Measurements from ENCODE around the gene HPS1. TPM values are rescaled to one million over a fixed set of nuclear protein-coding genes. Genes with fewer than 3 reads are reported as not detected.

HPS1 gene
- total RNA-seq, 1 donor from 2014 or later, result 16.0 TPM

DNA sequence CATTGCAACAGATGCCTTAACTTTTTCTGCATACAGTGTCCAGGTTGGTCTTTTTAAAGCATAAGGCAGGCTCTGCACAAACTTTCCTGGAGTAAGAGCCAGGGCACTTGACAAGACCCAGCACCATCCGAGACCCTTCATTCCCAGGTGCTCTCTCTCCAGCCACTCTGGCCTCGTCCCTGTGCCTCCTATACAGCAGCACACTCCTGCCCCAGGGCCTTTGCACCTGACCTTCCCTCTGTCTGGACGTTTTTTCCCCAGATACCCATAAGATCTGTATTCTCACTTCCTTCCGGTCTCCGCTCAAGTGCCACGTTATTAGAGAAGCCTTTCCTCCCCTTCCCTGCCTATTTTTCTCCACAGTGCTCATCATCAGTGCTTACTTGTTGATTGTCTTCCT is 57.3 kb downstream of the HPS1 start:
- no peaks in the 10 kb centered on the region for H3K79me2 ChIP-seq (ENCODE audit: low read depth)
- DNase-seq (ENCODE audit: low spot score), result no peak
- no peak overlapping the region for H3K9ac ChIP-seq
- Mint-ChIP-seq H3K36me3 (no peaks in the 10 kb centered on the region), H3K4me1 (peaks cover 3% of the 10 kb centered on the region), H3K27ac (no peak overlapping the region), H3K27me3 (ENCODE audit: insufficient read depth, low read depth) (peaks cover 5% of the 10 kb centered on the region), H3K9me3 (no peaks in the 10 kb centered on the region), H3K4me3 (no peak overlapping the region)
- H3K9me3 ChIP-seq (ENCODE audit: low read depth), result no peaks in the 10 kb centered on the region
- H3K4me1 ChIP-seq, result no peaks in the 10 kb centered on the region
- H3K4me2 ChIP-seq, result no peak overlapping the region
- no peak overlapping the region for H3K4me3 ChIP-seq
- no peak overlapping the region for H2AFZ ChIP-seq (replicated peaks)
- TF ChIP-seq EZH2phosphoT487 (IDR thresholded peaks at IDR 0.05), result no peak
- TF ChIP-seq EZH2 (IDR thresholded peaks at IDR 0.05), result no peak
- TF ChIP-seq, protein P1, sequence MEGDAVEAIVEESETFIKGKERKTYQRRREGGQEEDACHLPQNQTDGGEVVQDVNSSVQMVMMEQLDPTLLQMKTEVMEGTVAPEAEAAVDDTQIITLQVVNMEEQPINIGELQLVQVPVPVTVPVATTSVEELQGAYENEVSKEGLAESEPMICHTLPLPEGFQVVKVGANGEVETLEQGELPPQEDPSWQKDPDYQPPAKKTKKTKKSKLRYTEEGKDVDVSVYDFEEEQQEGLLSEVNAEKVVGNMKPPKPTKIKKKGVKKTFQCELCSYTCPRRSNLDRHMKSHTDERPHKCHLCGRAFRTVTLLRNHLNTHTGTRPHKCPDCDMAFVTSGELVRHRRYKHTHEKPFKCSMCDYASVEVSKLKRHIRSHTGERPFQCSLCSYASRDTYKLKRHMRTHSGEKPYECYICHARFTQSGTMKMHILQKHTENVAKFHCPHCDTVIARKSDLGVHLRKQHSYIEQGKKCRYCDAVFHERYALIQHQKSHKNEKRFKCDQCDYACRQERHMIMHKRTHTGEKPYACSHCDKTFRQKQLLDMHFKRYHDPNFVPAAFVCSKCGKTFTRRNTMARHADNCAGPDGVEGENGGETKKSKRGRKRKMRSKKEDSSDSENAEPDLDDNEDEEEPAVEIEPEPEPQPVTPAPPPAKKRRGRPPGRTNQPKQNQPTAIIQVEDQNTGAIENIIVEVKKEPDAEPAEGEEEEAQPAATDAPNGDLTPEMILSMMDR (IDR thresholded peaks at IDR 0.05), result no peak
- no peak overlapping the region for H3K27ac ChIP-seq
- H3K36me3 ChIP-seq, result no peaks in the 10 kb centered on the region
- no peaks in the 10 kb centered on the region for H3K27me3 ChIP-seq
- no peaks in the 10 kb centered on the region for H4K20me1 ChIP-seq (ENCODE audit: low read depth)
- H3F3A ChIP-seq (ENCODE audit: low read depth), result no peaks in the 10 kb centered on the region

DNA sequence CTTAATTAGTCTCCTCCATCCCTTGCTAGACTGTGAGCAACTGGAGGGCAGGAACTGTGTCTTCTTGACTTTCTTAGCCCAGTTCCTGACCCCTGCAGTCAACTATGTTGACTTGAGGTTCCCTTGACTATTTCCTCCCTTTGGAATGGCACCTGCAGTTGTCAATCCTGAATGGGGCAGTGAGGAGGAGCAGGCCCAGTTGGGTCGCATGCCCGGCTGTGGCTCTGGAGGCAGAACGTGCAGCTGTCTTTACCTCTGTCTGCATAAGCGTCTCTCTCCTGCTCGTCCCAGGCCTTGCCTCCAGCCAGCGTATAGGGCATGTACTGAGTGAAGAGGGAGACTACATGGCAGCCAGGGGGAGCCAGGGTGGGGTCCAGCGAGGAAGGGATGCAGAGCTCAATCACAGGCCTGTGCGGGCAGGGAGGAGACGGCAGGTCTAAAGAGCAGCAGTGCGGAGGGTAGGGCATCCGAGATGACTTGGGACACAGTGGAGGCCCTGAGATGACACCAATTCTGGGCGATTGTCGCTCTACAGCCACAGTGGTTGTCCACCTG is 58.6 kb downstream of the HPS1 start:
- H3K27me3 Mint-ChIP-seq (ENCODE audit: insufficient read depth, low read depth), result peaks cover 3% of the 10 kb centered on the region
- no peak overlapping the region for H3K27ac ChIP-seq
- H2AFZ ChIP-seq (replicated peaks), result no peak overlapping the region
- peak; percentile 16 for DNase-seq (ENCODE audit: low spot score)
- TF ChIP-seq, protein P1 (IDR thresholded peaks at IDR 0.05), result peak; percentile 8
- TF ChIP-seq EZH2 (IDR thresholded peaks at IDR 0.05), result no peak
- H3K9me3 ChIP-seq (ENCODE audit: low read depth), result no peaks in the 10 kb centered on the region
- no peaks in the 10 kb centered on the region for H3K4me1 Mint-ChIP-seq
- H3K4me1 ChIP-seq, result no peaks in the 10 kb centered on the region
- H3K4me2 ChIP-seq, result no peak overlapping the region
- no peak overlapping the region for H3K27ac Mint-ChIP-seq
- H3K27me3 ChIP-seq, result no peaks in the 10 kb centered on the region
- no peaks in the 10 kb centered on the region for H3K9me3 Mint-ChIP-seq
- no peak overlapping the region for H3K4me3 ChIP-seq
- H3K4me3 Mint-ChIP-seq, result no peak overlapping the region
- H4K20me1 ChIP-seq (ENCODE audit: low read depth), result no peaks in the 10 kb centered on the region
- no peaks in the 10 kb centered on the region for H3K79me2 ChIP-seq (ENCODE audit: low read depth)
- H3K9ac ChIP-seq, result no peak overlapping the region
- H3K36me3 ChIP-seq, result no peaks in the 10 kb centered on the region
- no peaks in the 10 kb centered on the region for H3K36me3 Mint-ChIP-seq
- H3F3A ChIP-seq (ENCODE audit: low read depth), result no peaks in the 10 kb centered on the region

DNA sequence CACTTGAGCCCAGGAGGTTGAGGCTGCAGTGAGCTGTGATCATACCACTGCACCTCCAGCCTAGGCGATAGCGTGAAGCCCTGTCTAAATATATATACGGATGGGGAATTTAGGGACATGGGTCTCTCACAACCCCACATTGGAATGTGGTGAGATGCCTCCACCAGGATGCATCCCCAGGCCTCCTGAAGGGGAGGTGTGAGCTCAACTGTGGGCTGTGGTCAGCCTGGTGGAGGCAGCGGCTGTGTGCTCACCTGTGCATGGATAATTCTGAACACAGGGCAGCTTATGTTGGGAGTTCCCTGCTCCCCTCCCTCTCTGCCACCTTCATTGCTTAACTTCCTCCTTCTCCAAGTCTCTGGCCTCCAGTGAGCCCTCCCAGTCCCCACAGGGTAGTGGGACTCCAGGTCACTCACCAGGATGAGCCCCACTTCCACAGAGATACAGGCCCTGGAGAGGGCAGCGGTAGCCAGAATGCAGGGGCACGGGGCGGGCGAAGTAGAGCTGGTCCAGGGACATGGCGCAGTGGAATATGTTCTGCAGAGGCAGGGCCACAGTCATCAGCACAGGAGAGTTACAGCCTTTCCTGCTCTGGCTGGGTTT is 62.1 kb downstream of the HPS1 start:
- no peaks in the 10 kb centered on the region for H3K9me3 ChIP-seq (ENCODE audit: low read depth)
- H3K27ac ChIP-seq, result no peak overlapping the region
- Mint-ChIP-seq H3K4me1 (peaks cover 7% of the 10 kb centered on the region), H3K27ac (no peak overlapping the region), H3K36me3 (no peaks in the 10 kb centered on the region), H3K4me3 (no peak overlapping the region), H3K9me3 (no peaks in the 10 kb centered on the region), H3K27me3 (ENCODE audit: insufficient read depth, low read depth) (peaks cover 6% of the 10 kb centered on the region)
- no peak for DNase-seq (ENCODE audit: low spot score)
- no peak overlapping the region for H3K4me3 ChIP-seq
- TF ChIP-seq EZH2phosphoT487 (IDR thresholded peaks at IDR 0.05) (no peak), EZH2 (IDR thresholded peaks at IDR 0.05) (no peak)
- TF ChIP-seq, protein P1 (IDR thresholded peaks at IDR 0.05), result no peak
- H3K4me2 ChIP-seq, result no peak overlapping the region
- no peaks in the 10 kb centered on the region for H4K20me1 ChIP-seq (ENCODE audit: low read depth)
- no peaks in the 10 kb centered on the region for H3K36me3 ChIP-seq
- H3K9ac ChIP-seq, result no peak overlapping the region
- H3F3A ChIP-seq (ENCODE audit: low read depth), result no peaks in the 10 kb centered on the region
- H3K4me1 ChIP-seq, result no peaks in the 10 kb centered on the region
- no peaks in the 10 kb centered on the region for H3K79me2 ChIP-seq (ENCODE audit: low read depth)
- H2AFZ ChIP-seq (replicated peaks), result no peak overlapping the region
- H3K27me3 ChIP-seq, result no peaks in the 10 kb centered on the region

Measured in neural progenitor cell (in vitro differentiated cells).